ENCODE measurements around the gene AUTS2. TPM values are rescaled to one million over a fixed set of nuclear protein-coding genes. Genes with fewer than 3 reads are reported as not detected.

Gene AUTS2
- total RNA-seq, 1 experiment from 2014 or later = 2.5 TPM

- Histone ChIP-seq H3K9me3 (ENCODE audit: control insufficient read depth, insufficient read depth, low read depth, low read length) (no peaks in the 10 kb centered on the region), H3K4me1 (ENCODE audit: control insufficient read depth, insufficient read depth, low read length) (no peaks in the 10 kb centered on the region), H3K27me3 (ENCODE audit: control insufficient read depth, insufficient read depth, low read length) (no peaks in the 10 kb centered on the region; the same call in 1 of the 2 replicates), H3K27ac (ENCODE audit: low read length) (no peak overlapping the region), H3K36me3 (ENCODE audit: control insufficient read depth, insufficient read depth, low read length) (no peaks in the 10 kb centered on the region), H3K4me3 (ENCODE audit: low read depth in 2 of 2, low read length in 2 of 2) (no peak overlapping the region)
- in situ Hi-C loops (cut with HindIII; ENCODE audit: low pct_unique_long_range_greater_than_20kb, low sequenced_read_pairs) (no loop called here), intact Hi-C loops (cut with micrococcal nuclease; ENCODE audit: unreplicated experiment) (no loop called here)
- no peak for DNase-seq (ENCODE audit: low read depth, low spot score)
- POLR2A ChIA-PET = no interaction called here
- no TSS peak for BruUV-seq (replicated peaks)
- no peak for TF ChIP-seq POLR2AphosphoS5 (IDR thresholded peaks at IDR 0.05; ENCODE audit: low read depth, low read length)
- no peak for TF ChIP-seq CTCF (IDR thresholded peaks at IDR 0.05)
- no peak for TF ChIP-seq REST (IDR thresholded peaks at IDR 0.05; ENCODE audit: insufficient read depth in 1 of 2, low read depth in 2 of 2, low read length in 1 of 2)
- no peak for TF ChIP-seq TCF7L2 (IDR thresholded peaks at IDR 0.05; ENCODE audit: low read depth, low read length)
- no peak for ATAC-seq
- CTCF ChIA-PET = no interaction called here
These were observed 1207.1 kb downstream of the AUTS2 start for GRCh38 chr7:70805360-70805759.

GRCh38 chr7:70807650-70808049, 1209.4 kb downstream of the AUTS2 start:
- Histone ChIP-seq H3K36me3 (ENCODE audit: control insufficient read depth, insufficient read depth, low read length) (no peaks in the 10 kb centered on the region), H3K9me3 (ENCODE audit: control insufficient read depth, insufficient read depth, low read depth, low read length) (no peaks in the 10 kb centered on the region), H3K27me3 (ENCODE audit: control insufficient read depth, insufficient read depth, low read length) (no peaks in the 10 kb centered on the region; the same call in 1 of the 2 replicates), H3K27ac (ENCODE audit: low read length) (no peak overlapping the region), H3K4me3 (ENCODE audit: low read depth in 2 of 2, low read length in 2 of 2) (no peak overlapping the region), H3K4me1 (ENCODE audit: control insufficient read depth, insufficient read depth, low read length) (no peaks in the 10 kb centered on the region)
- ChIA-PET POLR2A (interaction anchor here (0.6 kb wide), 1 partner anchor 128 kb away, joined by 3 read pairs; no protein-coding TSS in a partner anchor), CTCF (interaction anchor here (0.6 kb wide), 1 partner anchor 72 kb away, joined by 5 read pairs; no protein-coding TSS in a partner anchor)
- ATAC-seq (no peak), DNase-seq (ENCODE audit: low read depth, low spot score) (no peak)
- in situ Hi-C loops (cut with HindIII; ENCODE audit: low pct_unique_long_range_greater_than_20kb, low sequenced_read_pairs) (no loop called here), intact Hi-C loops (cut with micrococcal nuclease; ENCODE audit: unreplicated experiment) (no loop called here)
- TF ChIP-seq TCF7L2 (IDR thresholded peaks at IDR 0.05; ENCODE audit: low read depth, low read length) (no peak), POLR2AphosphoS5 (IDR thresholded peaks at IDR 0.05; ENCODE audit: low read depth, low read length) (no peak), REST (IDR thresholded peaks at IDR 0.05; ENCODE audit: insufficient read depth in 1 of 2, low read depth in 2 of 2, low read length in 1 of 2) (no peak), CTCF (IDR thresholded peaks at IDR 0.05) (peak; percentile 17), SIN3A (IDR thresholded peaks at IDR 0.05; ENCODE audit: borderline replicate concordance, insufficient read depth, low read depth, low read length) (no peak)
- no TSS peak for BruUV-seq (replicated peaks)

Measured in Panc1 (cell line).